UCSD-AML1 (cell line): ENCODE data around the gene SOCS3.

Experiments
- DNase-seq: peaks from one replicate; lab custom pipeline; 2025; ENCODE audit not compliant: unreplicated experiment; lab: John Stamatoyannopoulos, UW

SOCS3 gene

GRCh38 chr17:78391051-78391431 is 31.2 kb upstream of the SOCS3 start:
- no peak for DNase-seq

GRCh38 chr17:78390241-78391050 is 30.6 kb upstream of the SOCS3 start:
- DNase-seq: no peak

- DNase-seq: peak; percentile 57
Observed at GRCh38 chr17:78387977-78388941, 28.4 kb upstream of the SOCS3 start.

GRCh38 chr17:78384479-78385175 is 24.8 kb upstream of the SOCS3 start:
- DNase-seq: no peak

GRCh38 chr17:78383725-78384471 is 24.0 kb upstream of the SOCS3 start:
- peak; percentile 70 for DNase-seq

- DNase-seq: no peak
Observed at GRCh38 chr17:78381601-78382232, 21.8 kb upstream of the SOCS3 start.

- DNase-seq: no peak
Observed at GRCh38 chr17:78380370-78380769, 20.5 kb upstream of the SOCS3 start.

GRCh38 chr17:78379131-78379491 is 19.2 kb upstream of the SOCS3 start:
- no peak for DNase-seq

- DNase-seq: peak; percentile 79
Observed at GRCh38 chr17:78378225-78379130, 18.6 kb upstream of the SOCS3 start, which contains the start of gene PGS1. Gene PGS1 (plus strand): TSS chr17:78378649. CDS start chr17:78378666, 17 bp downstream.

- DNase-seq: no peak
Observed at GRCh38 chr17:78377858-78378224, 18.0 kb upstream of the SOCS3 start.

GRCh38 chr17:78376161-78376560 is 16.3 kb upstream of the SOCS3 start:
- no peak for DNase-seq

GRCh38 chr17:78375401-78376151 is 15.7 kb upstream of the SOCS3 start:
- DNase-seq: no peak

GRCh38 chr17:78374631-78375274 is 14.9 kb upstream of the SOCS3 start:
- no peak for DNase-seq

- no peak for DNase-seq
Observed at GRCh38 chr17:78374189-78374588, 14.3 kb upstream of the SOCS3 start.

GRCh38 chr17:78372841-78373240 is 13.0 kb upstream of the SOCS3 start:
- DNase-seq: no peak

GRCh38 chr17:78371056-78371455 is 11.2 kb upstream of the SOCS3 start:
- no peak for DNase-seq

- no peak for DNase-seq
Observed at GRCh38 chr17:78369791-78370381, 10.0 kb upstream of the SOCS3 start.
